ENCODE results near the gene ALOX12.

The ALOX12 gene

GRCh38 chr17:7020894-7021664 is 25.2 kb downstream of the ALOX12 start:
- peaks cover 9% of the 10 kb centered on the region for H3K79me2 ChIP-seq (ENCODE audit: low read length)
- peak overlapping the region; percentile 35; the same call in 1 of the 2 replicates for H3K9ac ChIP-seq (ENCODE audit: low read length)
- peak overlapping the region; percentile 54; the same call in 1 of the 2 replicates for H3K4me2 ChIP-seq (ENCODE audit: low read depth, low read length)
- no peaks in the 10 kb centered on the region for H3K9me2 ChIP-seq (replicated peaks; ENCODE audit: insufficient read depth, low read length)
- peak overlapping the region; percentile 54; the same call in 1 of the 2 replicates for H2AFZ ChIP-seq (ENCODE audit: low read length)
- peak overlapping the region; percentile 51; the same call in 1 of the 2 replicates for H3K4me3 ChIP-seq (ENCODE audit: low read length)
- no peak overlapping the region for H3K27ac ChIP-seq (ENCODE audit: low read length)
- H3K4me1 ChIP-seq (ENCODE audit: low read length), result peaks cover 19% of the 10 kb centered on the region
- H3K36me3 ChIP-seq (replicated peaks; ENCODE audit: insufficient read depth, low read length), result no peaks in the 10 kb centered on the region
- DNase-seq, result no peak
- no peaks in the 10 kb centered on the region for H3K27me3 ChIP-seq (replicated peaks; ENCODE audit: insufficient read depth, low read length)
- TF ChIP-seq EZH2phosphoT487 (IDR thresholded peaks at IDR 0.05; ENCODE audit: low read length) (no peak), EZH2 (optimal IDR thresholded peaks at IDR 0.05; ENCODE audit: low read depth, low read length) (no peak), CTCF (IDR thresholded peaks at IDR 0.05; ENCODE audit: low read length) (no peak)
- peaks cover 13% of the 10 kb centered on the region for H3F3A ChIP-seq (ENCODE audit: insufficient read depth, low read length)
- no peaks in the 10 kb centered on the region for H4K20me1 ChIP-seq (ENCODE audit: insufficient read depth, low read length)
- no peaks in the 10 kb centered on the region for H3K9me3 ChIP-seq (replicated peaks; ENCODE audit: insufficient read depth, low read length)

GRCh38 chr17:7021993-7022778 is 26.3 kb downstream of the ALOX12 start:
- Histone ChIP-seq H2AFZ (ENCODE audit: low read length) (peak overlapping the region; percentile 54), H4K20me1 (ENCODE audit: insufficient read depth, low read length) (no peaks in the 10 kb centered on the region), H3K79me2 (ENCODE audit: low read length) (no peaks in the 10 kb centered on the region), H3K4me3 (ENCODE audit: low read length) (peak overlapping the region; percentile 51), H3K9me2 (replicated peaks; ENCODE audit: insufficient read depth, low read length) (no peaks in the 10 kb centered on the region), H3K4me2 (ENCODE audit: low read depth, low read length) (peak overlapping the region; percentile 54), H3F3A (ENCODE audit: insufficient read depth, low read length) (peaks cover 8% of the 10 kb centered on the region; the same call in 1 of the 2 replicates), H3K9ac (ENCODE audit: low read length) (peak overlapping the region; percentile 35; the same call in 1 of the 2 replicates), H3K9me3 (replicated peaks; ENCODE audit: insufficient read depth, low read length) (no peaks in the 10 kb centered on the region), H3K27ac (ENCODE audit: low read length) (no peak overlapping the region), H3K4me1 (ENCODE audit: low read length) (peaks cover 11% of the 10 kb centered on the region), H3K36me3 (replicated peaks; ENCODE audit: insufficient read depth, low read length) (no peaks in the 10 kb centered on the region), H3K27me3 (replicated peaks; ENCODE audit: insufficient read depth, low read length) (no peaks in the 10 kb centered on the region)
- DNase-seq, result peak; percentile 83
- peak; percentile 89 for TF ChIP-seq CTCF (IDR thresholded peaks at IDR 0.05; ENCODE audit: low read length)
- no peak for TF ChIP-seq EZH2phosphoT487 (IDR thresholded peaks at IDR 0.05; ENCODE audit: low read length)
- no peak for TF ChIP-seq EZH2 (optimal IDR thresholded peaks at IDR 0.05; ENCODE audit: low read depth, low read length)

GRCh38 chr17:7022781-7023571 is 27.1 kb downstream of the ALOX12 start, which contains the start of gene BCL6B:
TSS of gene BCL6B (plus strand) at chr17:7023050. CDS start at chr17:7023672, 622 bp downstream.
- H3K9me2 ChIP-seq (replicated peaks; ENCODE audit: insufficient read depth, low read length), result no peaks in the 10 kb centered on the region
- H3K36me3 ChIP-seq (replicated peaks; ENCODE audit: insufficient read depth, low read length), result no peaks in the 10 kb centered on the region
- H3K4me1 ChIP-seq (ENCODE audit: low read length), result peaks cover 11% of the 10 kb centered on the region
- no peaks in the 10 kb centered on the region for H3K27me3 ChIP-seq (replicated peaks; ENCODE audit: insufficient read depth, low read length)
- no peaks in the 10 kb centered on the region for H4K20me1 ChIP-seq (ENCODE audit: insufficient read depth, low read length)
- peak within 1 kb of the TSS; percentile 54 for H3K4me2 ChIP-seq (ENCODE audit: low read depth, low read length)
- no peaks in the 10 kb centered on the region for H3K79me2 ChIP-seq (ENCODE audit: low read length)
- H3K27ac ChIP-seq (ENCODE audit: low read length), result no peak within 1 kb of the TSS
- TF ChIP-seq EZH2 (optimal IDR thresholded peaks at IDR 0.05; ENCODE audit: low read depth, low read length) (no peak), EZH2phosphoT487 (IDR thresholded peaks at IDR 0.05; ENCODE audit: low read length) (no peak), CTCF (IDR thresholded peaks at IDR 0.05; ENCODE audit: low read length) (no peak)
- H3K9ac ChIP-seq (ENCODE audit: low read length), result peak within 1 kb of the TSS; percentile 35; the same call in 1 of the 2 replicates
- H3K4me3 ChIP-seq (ENCODE audit: low read length), result peak within 1 kb of the TSS; percentile 51
- peaks cover 8% of the 10 kb centered on the region; the same call in 1 of the 2 replicates for H3F3A ChIP-seq (ENCODE audit: insufficient read depth, low read length)
- DNase-seq, result no peak
- H2AFZ ChIP-seq (ENCODE audit: low read length), result peak within 1 kb of the TSS; percentile 54
- no peaks in the 10 kb centered on the region for H3K9me3 ChIP-seq (replicated peaks; ENCODE audit: insufficient read depth, low read length)
